A549 (cell line): ENCODE results near the gene CFAP99.

ENCODE experiments used
- BHLHE40 ChIP-seq: IDR thresholded peaks from 2 replicates; pipeline ENCODE4 v1.6.1; 2012; ENCODE audit warnings: low read depth, low read length, inconsistent platforms
- CEBPB ChIP-seq, 2 experiments: fragments of >200 bp in 1 of 2; sonication (Bioruptor Twin) in 1 of 2; formaldehyde crosslinking in 1 of 2; IDR thresholded peaks; 2 replicates each; pipeline ENCODE4 v1.6.1; 2012 to 2016
- CTCF ChIP-seq: fragments of >200 bp; sonication (Bioruptor Twin); formaldehyde crosslinking; IDR thresholded peaks from 3 replicates; pipeline ENCODE4 v1.5.1; 2016
- ELK1 ChIP-seq: fragments of 150-350 bp; IDR thresholded peaks from 2 replicates; pipeline ENCODE4 v1.6.1; 2014; ENCODE audit warnings: low read depth, mild to moderate bottlenecking, low read length
- RFX5 ChIP-seq: fragments of 450-650 bp; IDR thresholded peaks from 2 replicates; pipeline ENCODE4 v1.7.1; 2014; ENCODE audit warnings: antibody characterized with exemption, mild to moderate bottlenecking, moderate library complexity
- SREBF2 ChIP-seq: fragments of 450-650 bp; IDR thresholded peaks from 2 replicates; pipeline ENCODE4 v1.6.1; 2014; ENCODE audit warnings: mild to moderate bottlenecking, moderate library complexity

- TF ChIP-seq ELK1 (no peak), RFX5 (no peak), CTCF (no peak), SREBF2 (no peak), CEBPB (IDR thresholded peaks at IDR 0.05) (no peak), BHLHE40 (no peak)
These were observed 67.2 kb downstream of the CFAP99 start for GRCh38 chr4:2485956-2486355.
